Smooth muscle cell (in vitro differentiated cells): ENCODE measurements around the gene PDE11A. TPM values are rescaled to one million over a fixed set of nuclear protein-coding genes. Genes with fewer than 3 reads are reported as not detected.

Experiments used
- DNase-seq: peaks from one replicate; lab custom pipeline; 2025; ENCODE audit not compliant: unreplicated experiment; lab: John Stamatoyannopoulos, UW
- H2AFZ ChIP-seq: fragments of 200-600 bp; sonication (generic); 2 replicates; pipeline ENCODE4 v1.6.0; 2016; ENCODE audit warnings: antibody characterized with exemption, low read depth, mild to moderate bottlenecking
- H3F3A ChIP-seq: fragments of 200-600 bp; sonication (generic); 2 replicates; pipeline ENCODE4 v1.6.0; 2017; ENCODE audit warnings: antibody characterized with exemption, low read depth
- H3K27ac ChIP-seq: fragments of 200-600 bp; sonication (generic); 2 replicates; pipeline ENCODE4 v1.5.1; 2016; ENCODE audit warnings: low read depth, mild to moderate bottlenecking
- H3K27me3 ChIP-seq: fragments of 200-600 bp; sonication (generic); 2 replicates; pipeline ENCODE4 v1.6.1; 2016; ENCODE audit warnings: low read depth, mild to moderate bottlenecking
- H3K36me3 ChIP-seq: fragments of 200-600 bp; sonication (generic); 2 replicates; pipeline ENCODE4 v1.5.1; 2016; ENCODE audit warnings: low read depth
- H3K4me1 ChIP-seq: fragments of 200-600 bp; sonication (generic); 2 replicates; pipeline ENCODE4 v1.5.1; 2016; ENCODE audit warnings: low read depth
- H3K4me2 ChIP-seq: fragments of 200-600 bp; sonication (generic); 2 replicates; pipeline ENCODE4 v1.6.0; 2016; ENCODE audit warnings: mild to moderate bottlenecking
- H3K4me3 ChIP-seq: fragments of 200-600 bp; sonication (generic); 2 replicates; pipeline ENCODE4 v1.5.1; 2016; ENCODE audit warnings: mild to moderate bottlenecking
- H3K79me2 ChIP-seq: fragments of 200-600 bp; sonication (generic); 2 replicates; pipeline ENCODE4 v1.6.0; 2016; ENCODE audit warnings: low read depth, mild to moderate bottlenecking
- H3K9ac ChIP-seq: fragments of 200-600 bp; sonication (generic); 2 replicates; pipeline ENCODE4 v1.6.0; 2016; ENCODE audit warnings: low read depth
- H3K9me3 ChIP-seq: fragments of 200-600 bp; sonication (generic); replicated peaks from 2 replicates; pipeline ENCODE4 v1.5.1; 2016; ENCODE audit warnings: low read depth
- H4K20me1 ChIP-seq: fragments of 200-600 bp; sonication (generic); 2 replicates; pipeline ENCODE4 v1.6.0; 2016; ENCODE audit warnings: low read depth
- WGBS: methylation state at CpG from one replicate; pipeline ENCODE4 v1.1.7; 2016; ENCODE audit warnings: low lambda C conversion rate; 5-methylcytosine and 5-hydroxymethylcytosine counted together
- polyA plus RNA-seq: library from polyadenylated mRNA; unstranded; fragments of >200 nt; fragmentation: Nextera tagmentation; extraction: Ambion mirVana; gene quantifications from 2 replicates; pipeline ENCODE4 v1.2.1, GENCODE V29; 2016
- total RNA-seq: library from RNA; depleted of rRNA; stranded (reverse); fragments of >200 nt; gene quantifications from 2 replicates; pipeline ENCODE4 v1.2.3, GENCODE V29; 2014
- TF ChIP-seq, protein P1 (sequence below): fragments of 200-600 bp; sonication (generic); IDR thresholded peaks from 2 replicates; pipeline ENCODE4 v1.5.1; 2017; ENCODE audit warnings: borderline replicate concordance, mild to moderate bottlenecking, antibody characterized with exemption; ENCODE audit not compliant: insufficient read depth, poor library complexity, severe bottlenecking

PDE11A gene
- total and polyA plus RNA-seq, 2 experiments from 2014 or later, result under 0.01 TPM; not detected in 1

DNA sequence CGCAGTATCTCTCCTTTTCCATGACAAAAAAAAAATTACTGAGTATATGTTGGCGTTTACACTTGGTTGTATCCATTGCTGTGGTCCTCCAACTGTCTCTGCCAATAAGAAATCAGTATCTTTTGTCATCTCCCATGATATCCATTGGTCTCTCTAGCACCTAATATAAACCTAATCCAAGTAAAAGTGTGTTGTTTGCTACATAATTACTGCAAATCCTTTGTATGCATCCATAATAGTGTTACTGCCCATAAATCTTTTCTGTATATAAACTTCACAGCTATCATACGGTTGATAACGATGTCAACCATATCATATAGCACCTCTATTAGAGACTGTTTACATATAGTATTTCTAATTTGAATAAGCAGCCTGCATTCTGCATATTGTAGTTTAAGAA, 453.1 kb downstream of the PDE11A start:
- TF ChIP-seq, protein P1, sequence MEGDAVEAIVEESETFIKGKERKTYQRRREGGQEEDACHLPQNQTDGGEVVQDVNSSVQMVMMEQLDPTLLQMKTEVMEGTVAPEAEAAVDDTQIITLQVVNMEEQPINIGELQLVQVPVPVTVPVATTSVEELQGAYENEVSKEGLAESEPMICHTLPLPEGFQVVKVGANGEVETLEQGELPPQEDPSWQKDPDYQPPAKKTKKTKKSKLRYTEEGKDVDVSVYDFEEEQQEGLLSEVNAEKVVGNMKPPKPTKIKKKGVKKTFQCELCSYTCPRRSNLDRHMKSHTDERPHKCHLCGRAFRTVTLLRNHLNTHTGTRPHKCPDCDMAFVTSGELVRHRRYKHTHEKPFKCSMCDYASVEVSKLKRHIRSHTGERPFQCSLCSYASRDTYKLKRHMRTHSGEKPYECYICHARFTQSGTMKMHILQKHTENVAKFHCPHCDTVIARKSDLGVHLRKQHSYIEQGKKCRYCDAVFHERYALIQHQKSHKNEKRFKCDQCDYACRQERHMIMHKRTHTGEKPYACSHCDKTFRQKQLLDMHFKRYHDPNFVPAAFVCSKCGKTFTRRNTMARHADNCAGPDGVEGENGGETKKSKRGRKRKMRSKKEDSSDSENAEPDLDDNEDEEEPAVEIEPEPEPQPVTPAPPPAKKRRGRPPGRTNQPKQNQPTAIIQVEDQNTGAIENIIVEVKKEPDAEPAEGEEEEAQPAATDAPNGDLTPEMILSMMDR, result no peak
- H3K9me3 ChIP-seq, result no peaks in the 10 kb centered on the region
- no peaks in the 10 kb centered on the region for H3F3A ChIP-seq
- no peaks in the 10 kb centered on the region for H3K27me3 ChIP-seq
- H3K79me2 ChIP-seq, result no peaks in the 10 kb centered on the region
- DNase-seq, result no peak
- no peaks in the 10 kb centered on the region for H4K20me1 ChIP-seq
- WGBS, result 80% methylated on average over 4 of the region's 4 CpGs
- no peak overlapping the region for H3K27ac ChIP-seq
- H3K4me2 ChIP-seq, result peak overlapping the region; percentile 95
- H3K4me1 ChIP-seq, result peaks cover 26% of the 10 kb centered on the region
- H3K4me3 ChIP-seq, result peak overlapping the region; percentile 74
- H3K9ac ChIP-seq, result peak overlapping the region; percentile 98
- H3K36me3 ChIP-seq, result no peaks in the 10 kb centered on the region
- H2AFZ ChIP-seq, result peak overlapping the region; percentile 100

DNA sequence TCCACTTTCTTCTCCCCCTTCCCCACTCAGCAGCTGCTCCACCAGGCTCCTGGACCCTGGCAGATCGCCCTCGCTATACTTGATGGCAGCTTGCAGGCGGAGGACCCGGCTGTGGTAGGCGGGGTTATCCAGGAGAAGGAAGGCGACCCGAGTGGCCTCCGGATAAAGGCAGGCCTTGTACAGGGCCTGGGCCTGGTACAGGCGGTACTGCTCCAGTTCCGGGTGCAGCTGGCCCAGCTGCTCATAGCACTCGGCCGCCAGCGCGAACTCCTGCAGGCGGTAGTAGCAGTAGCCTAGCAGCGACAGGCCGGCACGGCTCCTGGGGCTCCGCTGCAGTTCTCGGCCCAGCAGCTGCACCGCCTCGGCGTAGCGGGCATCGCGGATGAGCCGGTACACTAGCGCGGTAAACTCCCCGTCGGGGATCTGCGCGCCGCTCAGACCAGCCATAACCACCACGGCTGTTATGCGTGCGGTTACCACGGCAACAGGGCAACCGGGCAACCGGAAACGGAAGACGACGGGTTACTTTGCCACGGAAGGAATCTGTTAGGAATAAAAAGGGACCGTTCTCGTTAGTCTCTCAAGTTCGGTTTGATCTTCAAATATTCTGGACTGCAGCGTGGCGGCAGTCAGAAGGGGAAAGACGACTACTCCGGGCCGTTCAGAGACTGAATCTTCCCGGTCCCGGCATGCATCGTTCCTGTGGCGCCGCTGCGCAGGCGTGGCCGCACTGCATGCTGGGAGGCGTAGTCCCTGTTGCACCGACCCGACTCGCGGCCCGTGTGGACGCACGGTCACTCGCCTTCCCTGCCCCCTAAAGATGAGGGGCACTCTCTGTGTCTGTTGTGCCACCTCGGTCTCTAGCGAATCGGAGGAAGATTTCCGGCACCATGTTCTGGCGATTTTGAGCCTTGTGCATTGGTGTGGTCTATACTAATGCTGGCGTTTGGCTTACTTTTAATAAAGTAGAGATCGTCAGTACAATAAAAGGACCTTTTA, 454.0 kb downstream of the PDE11A start:
- Histone ChIP-seq H3K9ac (peak overlapping the region; percentile 98), H3K79me2 (no peaks in the 10 kb centered on the region), H3K9me3 (no peaks in the 10 kb centered on the region), H3K4me2 (peak overlapping the region; percentile 95), H3K27ac (peak overlapping the region; percentile 98), H3K4me3 (peak overlapping the region; percentile 74), H3K4me1 (peaks cover 26% of the 10 kb centered on the region), H4K20me1 (no peaks in the 10 kb centered on the region), H3K27me3 (no peaks in the 10 kb centered on the region), H3F3A (no peaks in the 10 kb centered on the region), H2AFZ (peak overlapping the region; percentile 100), H3K36me3 (no peaks in the 10 kb centered on the region)
- DNase-seq, result peak; percentile 87
- 5% methylated on average over 76 of the region's 76 CpGs for WGBS
- TF ChIP-seq, protein P1, result no peak

DNA sequence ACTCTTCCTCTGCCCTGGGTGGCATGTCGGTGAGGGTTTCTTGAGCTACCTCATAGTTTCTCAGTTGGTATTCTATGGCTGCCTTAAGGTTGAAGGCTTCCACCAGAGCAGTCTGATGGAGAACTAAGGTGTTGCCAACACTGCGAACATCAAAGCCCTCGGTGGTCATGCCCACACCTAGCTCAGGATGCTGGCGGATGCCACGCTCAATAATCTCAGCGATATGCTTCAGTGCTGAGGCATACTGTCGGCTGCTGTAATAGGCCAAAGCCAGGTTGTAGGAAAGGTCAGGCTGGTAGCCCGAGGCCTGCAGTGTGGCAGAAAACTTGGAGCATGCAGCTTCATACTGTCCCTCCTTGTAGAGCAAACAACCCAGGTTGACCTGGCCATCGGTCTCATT, 454.7 kb downstream of the PDE11A start:
- peak overlapping the region; percentile 98 for H3K9ac ChIP-seq
- no peaks in the 10 kb centered on the region for H3K79me2 ChIP-seq
- peaks cover 21% of the 10 kb centered on the region for H3K4me1 ChIP-seq
- peak overlapping the region; percentile 74 for H3K4me3 ChIP-seq
- H3K36me3 ChIP-seq, result no peaks in the 10 kb centered on the region
- no peak for DNase-seq
- H3K27ac ChIP-seq, result peak overlapping the region; percentile 98
- no peaks in the 10 kb centered on the region for H3F3A ChIP-seq
- H2AFZ ChIP-seq, result peak overlapping the region; percentile 100
- H4K20me1 ChIP-seq, result no peaks in the 10 kb centered on the region
- TF ChIP-seq, protein P1, result no peak
- peak overlapping the region; percentile 95 for H3K4me2 ChIP-seq
- WGBS, result 89% methylated on average over 9 of the region's 9 CpGs
- H3K27me3 ChIP-seq, result no peaks in the 10 kb centered on the region
- H3K9me3 ChIP-seq, result no peaks in the 10 kb centered on the region
